HG03521 (cell line): ENCODE data around the gene CFL1.
"Not testable (repeated sequence)": the region's sequence is repeated elsewhere in the genome, so short reads cannot be mapped to it uniquely, and the experiment has no call there.

Source experiments
- ATAC-seq: cut with Tn5 transposase; IDR thresholded peaks from one replicate; pipeline ENCODE4 v1.9.1; 2021; ENCODE audit warnings: mild to moderate bottlenecking, moderate library complexity; ENCODE audit not compliant: unreplicated experiment

CFL1 gene

GRCh38 chr11:65857853-65858680, at the start of gene CFL1:
CFL1 (minus strand) TSS chr11:65858180; CDS start chr11:65858099, 81 bp downstream.
- peak; percentile 50 for ATAC-seq

GRCh38 chr11:65906602-65907001, 48.6 kb upstream of the CFL1 start:
- no peak for ATAC-seq

GRCh38 chr11:65903715-65904114, 45.7 kb upstream of the CFL1 start:
- no peak for ATAC-seq

GRCh38 chr11:65903068-65903481, 45.1 kb upstream of the CFL1 start:
- ATAC-seq, result no peak

GRCh38 chr11:65900899-65901180, 42.9 kb upstream of the CFL1 start:
- ATAC-seq, result no peak

- peak; percentile 73 for ATAC-seq
Observed at GRCh38 chr11:65900125-65900898, 42.3 kb upstream of the CFL1 start, which contains the start of gene FOSL1. FOSL1 (minus strand) TSS chr11:65900388; CDS start chr11:65900339, 49 bp downstream.

- no peak for ATAC-seq
Observed at GRCh38 chr11:65899356-65900124, 41.6 kb upstream of the CFL1 start.

- no peak for ATAC-seq
Observed at GRCh38 chr11:65898656-65899355, 40.8 kb upstream of the CFL1 start.

GRCh38 chr11:65897020-65897471, 39.1 kb upstream of the CFL1 start:
- ATAC-seq, result no peak

GRCh38 chr11:65896034-65896999, 38.3 kb upstream of the CFL1 start:
- ATAC-seq, result no peak

GRCh38 chr11:65895482-65895981, 37.6 kb upstream of the CFL1 start:
- no peak for ATAC-seq

- ATAC-seq, result no peak
Observed at GRCh38 chr11:65894034-65894591, 36.1 kb upstream of the CFL1 start.

- no peak for ATAC-seq
Observed at GRCh38 chr11:65892661-65893317, 34.8 kb upstream of the CFL1 start.

GRCh38 chr11:65892137-65892540, 34.2 kb upstream of the CFL1 start:
- ATAC-seq, result not testable (repeated sequence)

GRCh38 chr11:65891219-65892136, 33.5 kb upstream of the CFL1 start:
- no peak for ATAC-seq

GRCh38 chr11:65890324-65891218, 32.6 kb upstream of the CFL1 start, which contains the start of gene CCDC85B:
CCDC85B (plus strand) TSS chr11:65890673; CDS start chr11:65890784, 111 bp downstream.
- peak; percentile 53 for ATAC-seq
